Stimulated activated CD4-positive, alpha-beta T cell treated with anti-CD3 and anti-CD28 coated beads, Interleukin-2, amount 100 ng/mL, for 24 hours (primary cell): ENCODE data around the gene SCIMP.
"Not testable (repeated sequence)": the region's sequence is repeated elsewhere in the genome, so short reads cannot be mapped to it uniquely, and the experiment has no call there.

Experiments
- DNase-seq, 2 donors: peaks; one replicate each; pipeline ENCODE4 v3.0.0-alpha.2; 2020

The SCIMP gene

DNA sequence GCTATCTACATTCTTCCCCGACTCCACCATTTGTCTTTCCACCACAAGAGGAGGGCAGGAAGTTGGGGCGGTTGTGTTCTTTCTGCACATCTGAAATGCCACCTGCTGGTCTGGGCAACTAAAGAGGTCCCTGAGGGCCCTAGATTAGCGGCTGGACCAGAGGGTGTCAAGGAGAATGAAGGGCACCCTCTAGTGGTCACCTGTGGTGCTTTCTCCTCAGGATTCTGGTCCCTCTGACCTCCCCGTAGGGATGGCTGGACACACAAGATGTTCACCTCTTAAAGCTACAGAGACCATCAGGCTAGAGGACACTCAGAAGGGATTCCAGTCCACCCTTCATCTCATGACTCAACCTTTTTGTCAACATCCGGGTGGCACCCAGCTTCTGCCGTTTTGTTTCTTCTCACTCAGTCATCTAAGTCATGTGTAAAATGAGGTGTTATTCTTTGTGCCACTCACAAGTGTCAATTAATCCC is 2.9 kb upstream of the SCIMP start:
- DNase-seq = peak; percentile 24 to 51

- DNase-seq = no peak
Observed at GRCh38 chr17:5236938-5237540, 2.4 kb upstream of the SCIMP start.

- not testable (repeated sequence) for DNase-seq
Observed at GRCh38 chr17:5233492-5233891, 1.2 kb downstream of the SCIMP start.

DNA sequence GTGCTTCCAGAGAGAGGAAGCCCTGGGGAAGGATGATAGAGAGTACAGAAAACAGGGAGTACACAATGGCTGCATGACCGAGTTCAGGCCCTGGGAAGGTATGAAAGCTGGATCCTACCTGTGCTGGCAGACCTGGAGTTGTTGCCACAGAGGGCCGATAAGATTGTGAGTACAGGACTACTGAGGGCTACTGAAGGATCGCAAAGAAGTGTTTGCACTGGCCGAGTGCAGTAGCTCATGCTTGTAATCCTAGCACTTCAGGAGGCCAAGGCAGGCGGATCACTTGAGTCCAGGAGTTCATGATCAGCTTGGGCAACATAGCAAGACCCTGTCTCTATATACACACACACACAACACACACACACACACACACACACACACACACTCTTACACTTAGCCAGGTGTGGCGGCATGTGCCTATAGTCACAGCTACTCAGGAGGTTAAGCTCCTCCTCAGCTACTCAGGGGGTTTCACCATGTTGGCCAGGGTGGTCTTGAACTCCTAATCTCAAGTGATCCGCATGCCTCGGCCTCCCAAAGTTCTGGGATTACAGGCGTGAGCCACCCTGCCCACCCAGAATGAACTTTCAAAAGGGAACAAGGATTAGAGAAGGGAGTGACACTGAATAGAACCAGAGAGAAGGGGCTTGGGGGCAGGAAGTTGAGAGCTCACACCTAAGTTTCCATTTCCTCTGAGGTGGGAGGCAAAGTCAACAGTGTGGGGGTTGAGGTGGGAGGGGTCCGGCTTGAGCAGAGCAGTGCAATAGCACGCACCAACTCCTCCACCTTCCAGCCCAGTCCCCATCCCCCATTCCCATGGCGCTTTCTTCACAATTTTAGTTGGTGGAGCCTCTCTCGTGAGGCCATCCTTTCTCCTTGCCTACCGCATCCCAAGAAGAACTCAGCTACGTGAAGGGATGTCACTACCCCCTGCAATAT is 7.5 kb downstream of the SCIMP start:
- DNase-seq = no peak

GRCh38 chr17:5225668-5226457 is 8.8 kb downstream of the SCIMP start:
- DNase-seq = no peak

DNA sequence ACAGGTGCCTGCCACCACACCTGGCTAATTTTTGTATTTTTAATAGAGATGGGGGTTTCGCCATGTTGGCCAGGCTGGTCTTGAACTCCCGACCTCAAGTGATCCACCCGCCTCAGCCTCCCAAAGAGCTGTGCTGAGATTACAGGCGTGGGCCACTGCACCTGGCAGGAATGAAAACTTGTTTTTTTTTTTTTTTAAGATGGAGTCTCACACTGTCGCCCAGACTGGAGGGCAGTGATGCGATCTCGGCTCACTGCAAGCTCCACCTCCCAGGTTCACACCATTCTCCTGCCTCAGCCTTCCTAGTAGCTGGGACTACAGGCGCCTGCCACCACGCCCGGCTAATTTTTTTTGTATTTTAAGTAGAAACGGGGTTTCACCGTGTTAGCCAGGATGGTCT is 12.7 kb downstream of the SCIMP start:
- DNase-seq = not testable (repeated sequence)

DNA sequence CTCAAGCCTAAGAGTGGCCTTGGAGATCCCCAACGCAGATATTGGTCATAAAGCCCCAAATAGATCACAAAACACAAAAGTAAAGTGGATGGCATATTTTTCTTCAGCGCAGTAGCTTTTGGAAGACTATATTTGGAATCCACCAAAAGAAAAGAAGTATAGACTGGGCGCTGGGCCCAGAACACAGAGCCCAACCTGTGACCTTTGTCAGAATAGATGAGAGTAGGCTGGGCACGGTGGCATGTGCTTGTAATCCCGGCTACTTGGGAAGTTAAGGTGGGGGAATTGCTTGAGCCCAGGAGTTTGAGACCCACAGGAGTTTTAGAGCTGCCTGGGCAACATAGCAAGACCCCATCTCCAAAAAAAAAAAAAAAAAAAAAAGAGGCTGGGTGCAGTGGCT is 14.6 kb downstream of the SCIMP start:
- DNase-seq = no peak

GRCh38 chr17:5219536-5219935 is 15.1 kb downstream of the SCIMP start:
- no peak for DNase-seq

DNA sequence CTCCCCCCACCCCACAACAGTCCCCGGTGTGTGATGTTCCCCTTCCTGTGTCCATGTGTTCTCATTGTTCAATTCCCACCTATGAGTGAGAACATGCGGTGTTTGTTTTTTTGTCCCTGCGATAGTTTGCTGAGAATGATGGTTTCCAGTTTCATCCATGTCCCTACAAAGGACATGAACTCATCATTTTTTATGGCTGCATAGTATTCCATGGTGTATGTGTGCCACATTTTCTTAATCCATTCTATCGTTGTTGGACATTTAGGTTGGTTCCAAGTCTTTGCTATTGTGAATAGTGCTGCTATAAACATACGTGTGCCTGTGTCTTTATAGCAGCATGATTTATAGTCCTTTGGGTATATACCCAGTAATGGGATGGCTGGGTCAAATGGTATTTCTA is 17.1 kb downstream of the SCIMP start:
- DNase-seq = not testable (repeated sequence)

DNA sequence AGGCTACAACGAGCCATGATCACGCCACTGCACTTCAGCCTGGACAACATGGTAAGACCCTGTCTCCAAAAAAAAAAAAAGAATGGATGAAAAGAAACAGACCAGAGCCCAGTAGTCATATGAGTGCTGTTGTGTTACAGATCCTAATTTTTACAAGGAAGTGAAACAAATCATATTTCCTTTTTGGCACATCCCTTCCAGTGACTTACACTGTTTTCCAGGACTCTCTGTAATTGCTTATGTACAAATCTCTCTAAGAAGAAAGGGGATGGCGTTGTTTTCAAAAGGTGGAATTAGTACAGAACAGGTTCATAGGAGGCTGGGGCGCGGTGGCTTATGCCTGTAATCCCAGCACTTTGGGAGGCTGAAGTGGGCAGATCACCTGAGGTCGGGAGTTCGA is 23.2 kb downstream of the SCIMP start:
- no peak for DNase-seq

DNA sequence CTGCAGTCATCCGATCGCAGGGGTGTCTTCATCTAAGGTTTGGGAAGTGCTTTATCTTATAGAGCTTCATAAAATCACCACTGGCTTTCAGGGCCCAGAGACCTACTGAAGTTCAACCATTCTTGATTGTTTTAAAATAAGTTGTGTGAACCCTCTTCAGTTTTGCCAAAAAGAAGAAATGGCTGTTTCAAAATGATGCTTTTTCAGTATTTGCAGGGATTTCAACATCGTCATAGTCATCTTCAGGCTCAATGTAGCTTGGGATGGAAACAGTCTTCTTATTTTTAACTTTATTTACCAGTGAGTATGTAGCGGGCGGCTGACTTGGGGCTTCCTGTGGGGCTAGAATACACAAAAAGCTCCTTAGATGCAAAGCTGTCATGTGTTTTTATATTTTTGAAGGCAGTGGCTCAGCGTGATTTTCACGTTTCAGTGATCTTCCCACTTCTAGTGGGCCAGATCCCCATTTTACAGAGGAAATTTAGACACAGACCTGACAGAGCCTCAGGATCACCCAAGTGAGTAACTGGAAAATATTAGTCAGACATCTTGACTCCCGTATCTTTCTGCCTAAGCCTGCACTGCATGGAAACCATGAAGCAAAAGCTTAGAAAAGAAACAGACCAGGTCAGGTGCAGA is 23.9 kb downstream of the SCIMP start:
- no peak for DNase-seq

DNA sequence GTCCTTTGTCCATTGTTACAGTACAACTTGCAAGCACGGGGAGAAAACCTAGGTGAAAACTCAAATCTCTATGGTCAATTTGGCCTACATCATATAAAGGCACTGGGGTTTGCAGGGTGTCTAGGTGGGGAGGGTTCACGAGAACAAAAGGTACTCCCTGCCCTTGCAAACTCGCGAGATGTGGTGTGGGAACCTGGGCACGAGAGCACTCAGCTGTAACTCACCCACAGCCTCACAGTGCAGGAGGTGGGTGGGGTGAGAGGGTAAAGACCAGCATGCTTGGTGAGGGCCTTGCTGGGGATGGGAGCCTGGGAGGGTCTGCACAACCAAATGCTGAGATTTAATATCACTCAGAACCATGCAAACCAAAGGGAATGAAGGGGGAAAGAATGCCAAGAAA is 24.6 kb downstream of the SCIMP start:
- DNase-seq = no peak

GRCh38 chr17:5209396-5209795 is 25.3 kb downstream of the SCIMP start:
- DNase-seq = no peak

DNA sequence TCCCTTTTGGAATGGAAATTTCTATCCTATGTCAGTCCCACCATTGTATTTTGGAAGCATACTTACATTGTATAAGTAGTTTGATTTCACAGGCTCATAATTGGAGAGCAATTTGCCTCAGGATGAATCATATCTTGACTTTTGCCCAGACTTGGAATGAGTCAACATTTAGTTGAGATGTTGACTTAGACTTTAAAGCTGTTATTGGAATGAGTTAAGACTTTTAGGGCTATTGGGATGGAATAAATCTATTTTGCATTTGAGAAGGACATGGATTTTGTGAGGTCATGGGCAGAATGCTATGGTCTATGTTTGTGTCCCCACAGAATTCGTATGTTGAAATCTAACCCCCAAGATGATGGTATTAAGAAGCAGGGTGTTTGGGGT is 30.8 kb downstream of the SCIMP start:
- no peak for DNase-seq

DNA sequence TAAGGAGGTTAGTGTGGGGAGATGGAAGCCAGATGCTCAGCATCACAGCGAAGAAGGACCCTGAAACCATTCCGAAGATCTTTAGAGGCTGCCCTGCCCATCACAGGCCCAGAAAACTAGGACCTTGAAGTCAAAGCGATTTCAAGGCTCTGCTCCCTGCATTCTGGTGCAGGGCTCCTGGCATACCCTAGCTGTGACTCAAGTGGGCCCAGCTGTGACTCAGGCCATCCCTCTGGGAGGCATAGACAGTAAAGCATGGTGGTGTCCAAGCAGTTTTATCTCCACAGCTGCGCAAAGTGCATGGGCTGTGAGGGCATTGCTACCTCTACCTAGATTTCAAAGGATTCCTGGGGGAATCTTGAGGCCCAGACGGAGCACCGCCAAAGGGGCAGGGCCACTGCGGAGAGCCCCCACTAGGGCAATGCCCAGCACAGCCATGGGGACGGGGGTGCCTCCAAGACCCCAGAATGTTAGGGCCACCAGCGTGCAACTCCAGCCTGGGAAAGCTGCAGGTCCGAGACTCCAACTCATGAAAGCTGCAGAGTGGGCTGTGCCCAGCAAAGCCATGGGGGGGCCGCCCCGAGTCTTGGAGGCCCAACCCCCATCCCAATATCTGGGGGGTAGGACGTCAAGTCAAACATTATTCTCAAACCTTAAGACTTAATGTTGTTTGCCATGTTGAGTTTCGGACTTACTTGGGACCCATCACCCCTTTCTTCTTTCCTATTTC is 31.3 kb downstream of the SCIMP start:
- no peak for DNase-seq

DNA sequence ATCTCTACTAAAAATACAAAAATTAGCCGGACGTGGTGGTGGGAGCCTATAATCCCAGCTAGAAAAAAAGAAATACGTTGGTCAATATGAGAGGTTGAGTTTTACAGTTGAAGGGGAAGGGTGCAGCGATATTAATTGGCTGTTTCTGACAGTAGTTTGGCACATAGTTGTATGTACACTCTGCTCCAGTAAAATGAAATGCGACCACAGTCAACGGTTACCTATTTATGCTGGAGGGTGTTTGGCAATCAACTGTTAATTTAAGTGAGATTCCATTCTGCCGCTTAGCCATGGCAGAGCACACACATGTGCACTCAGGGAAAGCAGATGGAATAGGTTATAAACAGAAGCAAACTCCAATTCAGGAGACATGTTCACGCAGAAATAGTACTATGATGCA is 33.6 kb downstream of the SCIMP start:
- no peak for DNase-seq

DNA sequence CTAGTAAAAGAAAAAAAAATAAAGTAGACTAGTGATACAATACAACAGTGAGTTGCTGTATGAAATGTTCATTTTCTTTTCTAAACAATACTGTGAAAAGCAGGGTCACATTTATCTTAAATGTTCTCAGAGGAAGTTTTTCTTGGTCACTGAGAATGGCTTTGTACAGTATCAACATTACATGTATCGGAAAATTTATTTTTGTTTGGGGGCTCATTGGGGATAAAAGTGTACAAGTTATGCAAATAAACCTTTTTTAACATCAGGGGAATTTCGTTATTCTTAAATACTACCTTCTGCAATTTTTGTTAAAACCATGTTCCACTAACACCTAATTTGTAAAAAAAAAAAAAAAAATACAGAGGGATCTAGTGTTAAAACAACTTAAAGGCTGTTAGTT is 34.3 kb downstream of the SCIMP start:
- DNase-seq = no peak

DNA sequence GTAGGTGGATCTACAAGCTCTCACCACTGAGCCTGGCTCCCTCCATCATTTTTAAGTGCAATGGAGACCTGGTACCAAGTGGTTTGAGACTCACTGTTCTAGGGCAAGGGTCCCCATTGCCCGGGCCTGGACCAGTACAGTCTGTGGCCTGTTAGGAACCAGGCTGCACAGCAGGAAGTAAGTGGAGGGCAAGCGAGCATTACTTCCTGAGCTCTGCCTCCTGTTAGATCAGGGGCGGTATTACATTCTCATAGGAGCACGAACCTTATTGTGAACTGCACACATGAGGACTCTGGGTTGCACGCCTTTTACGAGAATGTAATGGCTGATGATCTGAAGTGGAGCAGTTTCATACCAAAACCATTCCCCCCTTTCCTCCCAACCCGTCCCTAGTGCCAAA is 36.2 kb downstream of the SCIMP start:
- DNase-seq = no peak

DNA sequence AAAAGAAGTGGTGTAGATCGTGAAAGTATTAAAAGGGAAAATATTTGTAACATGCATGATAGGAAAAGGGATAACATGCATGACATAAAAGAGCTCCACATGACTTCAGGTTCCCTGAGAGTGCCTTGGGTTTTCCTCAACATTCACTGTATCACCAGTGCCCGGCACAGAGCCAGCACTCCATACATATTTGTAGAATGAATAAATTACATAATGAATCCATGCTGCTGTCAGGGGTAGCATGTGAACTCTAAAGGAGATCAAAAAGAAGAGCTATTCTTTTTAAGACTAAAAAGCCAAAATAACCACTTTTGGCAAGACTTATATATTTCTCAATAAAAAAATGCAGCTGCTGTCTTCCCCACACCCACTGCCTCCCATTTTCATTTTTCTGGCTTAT is 40.3 kb downstream of the SCIMP start:
- DNase-seq = no peak

GRCh38 chr17:5191541-5192417 is 42.9 kb downstream of the SCIMP start, which contains the start of gene ZNF594:
TSS of gene ZNF594 (minus strand) at chr17:5191868. CDS start at chr17:5184256, 7,612 bp downstream.
- peak; percentile 98 to 99 for DNase-seq

DNA sequence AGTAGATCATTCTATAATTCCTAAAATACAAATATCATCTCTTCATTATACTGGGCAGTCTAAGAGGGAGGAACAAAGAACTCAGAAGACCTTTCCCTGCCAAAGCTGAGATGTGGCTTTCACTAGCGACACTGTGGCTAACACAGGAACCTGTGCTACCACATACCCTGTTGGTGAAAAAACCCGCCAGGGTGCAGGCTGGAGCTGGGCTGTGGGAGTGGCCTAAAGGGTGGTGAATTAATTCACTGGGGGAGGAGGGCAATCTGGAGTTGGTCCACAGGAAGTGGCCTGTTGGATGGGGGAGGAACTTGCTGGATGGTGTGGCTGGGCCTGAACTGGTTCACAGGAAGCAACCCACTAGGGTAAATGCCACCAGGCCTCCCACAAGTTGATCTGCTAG is 50.4 kb downstream of the SCIMP start:
- DNase-seq = no peak
